Left hindlimb (tissue), 1 donor: ENCODE results near the gene CSTF1.
"Not testable (repeated sequence)": the region's sequence is repeated elsewhere in the genome, so short reads cannot be mapped to it uniquely, and the experiment has no call there.

ENCODE experiments used
- DNase-seq: peaks from one replicate; pipeline ENCODE4 v3.0.0-alpha.2; 2018

Gene CSTF1

GRCh38 chr20:56411287-56411686, 18.8 kb downstream of the CSTF1 start:
- DNase-seq: not testable (repeated sequence)

GRCh38 chr20:56411759-56412472, 19.5 kb downstream of the CSTF1 start, which contains the start of gene CASS4:
Gene CASS4, plus strand, starts transcription at chr20:56412260. Its CDS starts 199 bp downstream, at chr20:56412459.
- DNase-seq: no peak

- DNase-seq: no peak
These were observed 20.0 kb downstream of the CSTF1 start for GRCh38 chr20:56412473-56412790.

- no peak for DNase-seq
These were observed 20.5 kb downstream of the CSTF1 start for GRCh38 chr20:56412949-56413348.

GRCh38 chr20:56414842-56415765, 22.7 kb downstream of the CSTF1 start:
- no peak for DNase-seq

GRCh38 chr20:56417402-56417801, 25.0 kb downstream of the CSTF1 start:
- DNase-seq: no peak

- no peak for DNase-seq
These were observed 25.5 kb downstream of the CSTF1 start for GRCh38 chr20:56417911-56418310.

GRCh38 chr20:56418385-56418861, 26.0 kb downstream of the CSTF1 start:
- DNase-seq: no peak

- DNase-seq: no peak
These were observed 27.6 kb downstream of the CSTF1 start for GRCh38 chr20:56420028-56420427.

GRCh38 chr20:56420940-56421688, 28.7 kb downstream of the CSTF1 start:
- no peak for DNase-seq

GRCh38 chr20:56422076-56422823, 29.8 kb downstream of the CSTF1 start:
- DNase-seq: no peak

GRCh38 chr20:56422824-56423189, 30.4 kb downstream of the CSTF1 start:
- DNase-seq: no peak

- no peak for DNase-seq
These were observed 30.8 kb downstream of the CSTF1 start for GRCh38 chr20:56423211-56423610.

GRCh38 chr20:56423886-56424285, 31.4 kb downstream of the CSTF1 start:
- DNase-seq: no peak

- DNase-seq: no peak
These were observed 32.5 kb downstream of the CSTF1 start for GRCh38 chr20:56424931-56425330.

GRCh38 chr20:56426026-56426425, 33.6 kb downstream of the CSTF1 start:
- DNase-seq: no peak

- DNase-seq: no peak
These were observed 34.5 kb downstream of the CSTF1 start for GRCh38 chr20:56426926-56427325.

- no peak for DNase-seq
These were observed 35.4 kb downstream of the CSTF1 start for GRCh38 chr20:56427797-56428196.

- DNase-seq: no peak
These were observed 36.0 kb downstream of the CSTF1 start for GRCh38 chr20:56428410-56428809.

GRCh38 chr20:56428881-56429280, 36.4 kb downstream of the CSTF1 start:
- no peak for DNase-seq

- DNase-seq: no peak
These were observed 37.1 kb downstream of the CSTF1 start for GRCh38 chr20:56429502-56429901.

GRCh38 chr20:56429941-56430340, 37.5 kb downstream of the CSTF1 start:
- no peak for DNase-seq

- DNase-seq: no peak
These were observed 38.0 kb downstream of the CSTF1 start for GRCh38 chr20:56430461-56430860.
